ENCODE measurements around the gene EPN2. TPM values are rescaled to one million over a fixed set of nuclear protein-coding genes. Genes with fewer than 3 reads are reported as not detected.

Gene EPN2
- polyA plus RNA-seq, 3 donors, result 0.93 TPM; not detected in 2

- peaks cover 28 to 43% (median 31%) of the 10 kb centered on the region in 3 donors for H3K27me3 Mint-ChIP-seq (ENCODE audit: low read depth in 3 of 3)
- no peaks in the 10 kb centered on the region for H4K20me1 ChIP-seq (ENCODE audit: insufficient read depth, low read length)
Measured at GRCh38 chr17:19357761-19358160, 120.6 kb downstream of the EPN2 start.

DNA sequence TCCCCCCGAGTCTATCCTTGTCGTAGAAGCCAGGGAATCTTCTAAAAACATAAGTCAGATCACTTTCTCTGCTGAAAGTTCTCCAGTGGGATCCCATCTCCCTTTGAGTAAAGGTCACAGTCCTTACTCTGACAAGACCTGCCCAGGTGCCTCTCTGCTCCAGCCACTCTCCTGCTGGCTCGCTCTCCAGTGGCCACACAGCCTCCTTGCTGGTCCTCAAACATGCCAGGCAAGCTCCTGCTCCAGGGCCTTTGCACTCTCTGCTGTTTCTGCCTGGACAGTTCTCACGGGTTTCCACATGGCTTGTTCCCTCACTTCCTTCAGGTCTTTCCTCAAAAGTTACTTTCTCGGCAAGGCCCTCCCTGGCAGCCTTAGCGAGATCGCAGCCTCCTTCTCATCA is 122.0 kb downstream of the EPN2 start:
- Histone ChIP-seq H3K36me3 (replicated peaks in 1 of 2; ENCODE audit: control insufficient read depth in 1 of 2, insufficient read depth in 2 of 2, low read length in 2 of 2) (no peaks in the 10 kb centered on the region), H3K4me2 (replicated peaks; ENCODE audit: extremely low read depth, low read length, poor library complexity, severe bottlenecking) (no peak overlapping the region), H3K4me3 (replicated peaks in 1 of 3; ENCODE audit: low read depth in 2 of 3, low read length in 3 of 3) (no peak overlapping the region), H4K20me1 (ENCODE audit: insufficient read depth, low read length) (no peaks in the 10 kb centered on the region), H3K9me3 (replicated peaks in 1 of 2; ENCODE audit: control insufficient read depth in 1 of 2, insufficient read depth in 1 of 2, low read length in 2 of 2) (no peaks in the 10 kb centered on the region), H3K27me3 (ENCODE audit: control insufficient read depth in 2 of 2, insufficient read depth in 2 of 2, low read length in 2 of 2) (peaks cover 0 to 29% of the 10 kb centered on the region in 2 donors), H3K4me1 (ENCODE audit: control insufficient read depth in 1 of 2, insufficient read depth in 2 of 2, low read length in 2 of 2) (peaks cover 10 to 13% of the 10 kb centered on the region in 2 donors), H3K9ac (ENCODE audit: insufficient read depth, low read length, poor library complexity, severe bottlenecking) (no peak overlapping the region), H2AFZ (ENCODE audit: insufficient read depth, low read depth, low read length, poor library complexity, severe bottlenecking) (no peak overlapping the region), H3K79me2 (ENCODE audit: insufficient read depth, low read length) (no peaks in the 10 kb centered on the region), H3K27ac (ENCODE audit: low read depth in 1 of 2, low read length in 2 of 2) (no peak overlapping the region)
- 86% methylated on average over 5 of the region's 7 CpGs for WGBS (ENCODE audit: insufficient coverage)
- H3K4me1 Mint-ChIP-seq, result peaks cover 13% of the 10 kb centered on the region
- H3K27me3 Mint-ChIP-seq (ENCODE audit: low read depth in 3 of 3), result peaks cover 29 to 43% (median 32%) of the 10 kb centered on the region in 3 donors
- TF ChIP-seq CTCF (IDR thresholded peaks at IDR 0.05), result no peak
- no peaks in the 10 kb centered on the region for H3K36me3 Mint-ChIP-seq
- intact Hi-C loops (cut with micrococcal nuclease), result no loop called here
- H3K9me3 Mint-ChIP-seq, result no peaks in the 10 kb centered on the region
- no peak for DNase-seq
- H3K4me3 Mint-ChIP-seq, result peak overlapping the region in 1 of 2 donors; percentile 61
- no peak overlapping the region for H3K27ac Mint-ChIP-seq

More at GRCh38 chr17:19357761-19358160, 120.6 kb downstream of the EPN2 start:
- Histone ChIP-seq H3K36me3 (replicated peaks in 1 of 2; ENCODE audit: control insufficient read depth in 1 of 2, insufficient read depth in 2 of 2, low read length in 2 of 2) (no peaks in the 10 kb centered on the region), H3K4me3 (replicated peaks in 1 of 3; ENCODE audit: low read depth in 2 of 3, low read length in 3 of 3) (no peak overlapping the region), H3K4me2 (replicated peaks; ENCODE audit: extremely low read depth, low read length, poor library complexity, severe bottlenecking) (no peak overlapping the region), H3K9me3 (replicated peaks in 1 of 2; ENCODE audit: control insufficient read depth in 1 of 2, insufficient read depth in 1 of 2, low read length in 2 of 2) (no peaks in the 10 kb centered on the region), H3K4me1 (ENCODE audit: control insufficient read depth in 1 of 2, insufficient read depth in 2 of 2, low read length in 2 of 2) (peaks cover 8% of the 10 kb centered on the region in 2 donors), H3K27ac (ENCODE audit: low read depth in 1 of 2, low read length in 2 of 2) (no peak overlapping the region), H3K27me3 (ENCODE audit: control insufficient read depth in 2 of 2, insufficient read depth in 2 of 2, low read length in 2 of 2) (peaks cover 0 to 19% of the 10 kb centered on the region in 2 donors), H2AFZ (ENCODE audit: insufficient read depth, low read depth, low read length, poor library complexity, severe bottlenecking) (no peak overlapping the region), H3K79me2 (ENCODE audit: insufficient read depth, low read length) (no peaks in the 10 kb centered on the region), H3K9ac (ENCODE audit: insufficient read depth, low read length, poor library complexity, severe bottlenecking) (no peak overlapping the region)
- no peak for TF ChIP-seq CTCF (IDR thresholded peaks at IDR 0.05)
- H3K36me3 Mint-ChIP-seq, result no peaks in the 10 kb centered on the region
- H3K4me1 Mint-ChIP-seq, result peaks cover 5% of the 10 kb centered on the region
- WGBS (ENCODE audit: insufficient coverage), result 100% methylated on average over 3 of the region's 7 CpGs
- H3K27ac Mint-ChIP-seq, result peak overlapping the region in 1 of 7 donors; percentile 21
- intact Hi-C loops (cut with micrococcal nuclease), result no loop called here
- DNase-seq, result no peak
- H3K9me3 Mint-ChIP-seq, result no peaks in the 10 kb centered on the region
- peak overlapping the region in 1 of 2 donors; percentile 37 for H3K4me3 Mint-ChIP-seq

Measured in CD14-positive monocyte (primary cell).